ENCODE results near the gene KRTAP9-3.
"Not testable (repeated sequence)": the region's sequence is repeated elsewhere in the genome, so short reads cannot be mapped to it uniquely, and the experiment has no call there.

Gene KRTAP9-3

DNA sequence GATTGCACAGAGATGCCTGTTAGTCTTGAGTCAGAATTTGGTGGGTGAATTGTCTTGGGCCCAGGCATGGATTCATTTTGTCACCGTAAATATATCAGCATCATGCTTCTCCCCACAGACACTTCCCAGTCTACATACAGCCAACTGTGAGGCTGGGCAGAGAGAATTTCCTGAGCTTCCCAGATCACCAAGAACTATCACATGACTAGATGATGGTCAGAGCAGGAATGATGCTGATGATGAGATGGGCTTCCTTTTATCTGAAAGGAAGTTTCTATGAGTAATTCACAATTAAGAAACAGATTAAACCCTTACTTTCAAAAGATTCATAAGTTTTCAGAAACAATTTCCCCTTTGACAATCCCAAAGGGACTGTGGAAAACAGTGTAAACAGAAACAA lies 22.6 kb downstream of the KRTAP9-3 start:
- Histone ChIP-seq H3K4me1 (ENCODE audit: insufficient read depth, insufficient read length) (no peaks in the 10 kb centered on the region), H3K4me3 (ENCODE audit: insufficient read length, low read depth) (no peak overlapping the region), H3K36me3 (ENCODE audit: insufficient read depth, insufficient read length, low read length) (no peaks in the 10 kb centered on the region), H3K9me3 (ENCODE audit: insufficient read depth, low read length) (no peaks in the 10 kb centered on the region), H3K9ac (ENCODE audit: insufficient read length, low read depth) (no peak overlapping the region), H3K27me3 (ENCODE audit: insufficient read depth, insufficient read length) (peaks cover 5% of the 10 kb centered on the region)
- TF ChIP-seq SUZ12 (IDR thresholded peaks at IDR 0.05; ENCODE audit: extremely low read depth, insufficient read depth, insufficient read length) (no peak), YY1 (IDR thresholded peaks at IDR 0.05; ENCODE audit: insufficient read depth, insufficient read length) (no peak), ZNF274 (IDR thresholded peaks at IDR 0.05; ENCODE audit: low read depth, low read length) (no peak)
- no peak for DNase-seq (ENCODE audit: low read depth, low spot score)

DNA sequence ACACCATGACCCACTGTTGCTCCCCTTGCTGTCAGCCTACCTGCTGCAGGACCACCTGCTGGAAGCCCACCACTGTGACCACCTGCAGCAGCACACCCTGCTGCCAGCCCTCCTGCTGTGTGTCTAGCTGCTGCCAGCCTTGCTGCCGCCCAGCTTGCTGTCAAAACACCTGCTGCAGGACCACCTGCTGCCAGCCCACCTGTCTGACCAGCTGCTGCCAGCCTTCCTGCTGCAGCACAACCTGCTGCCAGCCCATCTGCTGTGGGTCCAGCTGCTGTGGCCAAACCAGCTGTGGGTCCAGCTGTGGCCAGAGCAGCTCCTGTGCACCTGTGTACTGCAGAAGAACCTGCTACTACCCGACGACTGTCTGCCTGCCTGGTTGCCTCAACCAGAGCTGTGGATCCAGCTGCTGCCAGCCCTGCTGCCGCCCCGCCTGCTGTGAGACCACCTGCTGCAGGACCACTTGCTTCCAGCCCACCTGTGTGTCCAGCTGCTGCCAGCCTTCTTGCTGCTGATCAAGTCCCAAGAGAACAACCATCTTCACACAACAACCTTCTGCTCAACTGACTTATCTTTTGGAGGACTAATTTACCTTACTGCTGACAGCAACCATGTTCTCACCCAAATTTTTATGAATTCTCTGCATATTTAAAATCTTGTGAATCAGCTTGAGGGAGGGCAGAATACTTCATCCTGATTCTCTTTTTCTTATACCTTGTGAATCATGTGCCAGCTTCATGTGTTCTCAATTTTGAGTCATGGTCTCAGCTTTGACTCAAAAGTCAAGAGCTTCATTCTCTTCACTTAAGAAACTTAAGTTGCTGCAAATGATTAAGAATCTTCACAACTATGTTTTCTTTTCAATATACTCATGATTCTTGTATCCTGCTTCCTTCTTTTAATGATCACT lies 23.4 kb downstream of the KRTAP9-3 start, which contains the start of gene KRTAP9-9:
Gene KRTAP9-9, plus strand, starts transcription at position 4 of the 910 bp plus-strand sequence.
- not testable (repeated sequence) for H3K4me1 ChIP-seq (ENCODE audit: insufficient read depth, insufficient read length); DNase-seq (ENCODE audit: low read depth, low spot score); H3K4me3 ChIP-seq (ENCODE audit: insufficient read length, low read depth)

DNA sequence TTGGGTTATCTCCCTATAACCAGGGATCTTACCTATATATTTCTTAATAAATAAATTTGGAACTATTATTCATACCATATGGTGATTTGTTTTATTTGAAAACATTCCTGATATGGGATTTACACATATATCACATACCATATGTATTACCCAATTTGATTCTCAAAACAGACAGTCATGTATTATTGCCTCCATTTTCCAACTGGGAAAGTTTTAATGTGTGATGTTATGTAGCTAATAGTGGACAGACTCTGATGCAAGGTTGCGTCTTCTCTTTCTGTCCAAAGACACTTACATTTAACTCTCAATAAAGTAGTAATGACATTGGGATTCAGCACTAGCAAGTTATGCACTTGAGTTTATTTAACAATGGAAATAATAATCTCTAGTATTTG lies 24.0 kb downstream of the KRTAP9-3 start:
- Histone ChIP-seq H3K9ac (ENCODE audit: insufficient read length, low read depth) (no peak overlapping the region), H3K4me1 (ENCODE audit: insufficient read depth, insufficient read length) (no peaks in the 10 kb centered on the region), H3K4me3 (ENCODE audit: insufficient read length, low read depth) (no peak overlapping the region), H3K27me3 (ENCODE audit: insufficient read depth, insufficient read length) (peaks cover 5% of the 10 kb centered on the region), H3K9me3 (ENCODE audit: insufficient read depth, low read length) (no peaks in the 10 kb centered on the region), H3K36me3 (ENCODE audit: insufficient read depth, insufficient read length, low read length) (no peaks in the 10 kb centered on the region)
- DNase-seq (ENCODE audit: low read depth, low spot score): no peak
- no peak for TF ChIP-seq ZNF274 (IDR thresholded peaks at IDR 0.05; ENCODE audit: low read depth, low read length)
- no peak for TF ChIP-seq SUZ12 (IDR thresholded peaks at IDR 0.05; ENCODE audit: extremely low read depth, insufficient read depth, insufficient read length)
- no peak for TF ChIP-seq YY1 (IDR thresholded peaks at IDR 0.05; ENCODE audit: insufficient read depth, insufficient read length)

More for the DNA sequence above, 23.4 kb downstream of the KRTAP9-3 start, which contains the start of gene KRTAP9-9:
- not testable (repeated sequence) for H3K9me3 ChIP-seq (ENCODE audit: insufficient read depth, low read length); H3K9ac ChIP-seq (ENCODE audit: insufficient read length, low read depth); H3K36me3 ChIP-seq (ENCODE audit: insufficient read depth, insufficient read length, low read length); H3K27me3 ChIP-seq (ENCODE audit: insufficient read depth, insufficient read length)

DNA sequence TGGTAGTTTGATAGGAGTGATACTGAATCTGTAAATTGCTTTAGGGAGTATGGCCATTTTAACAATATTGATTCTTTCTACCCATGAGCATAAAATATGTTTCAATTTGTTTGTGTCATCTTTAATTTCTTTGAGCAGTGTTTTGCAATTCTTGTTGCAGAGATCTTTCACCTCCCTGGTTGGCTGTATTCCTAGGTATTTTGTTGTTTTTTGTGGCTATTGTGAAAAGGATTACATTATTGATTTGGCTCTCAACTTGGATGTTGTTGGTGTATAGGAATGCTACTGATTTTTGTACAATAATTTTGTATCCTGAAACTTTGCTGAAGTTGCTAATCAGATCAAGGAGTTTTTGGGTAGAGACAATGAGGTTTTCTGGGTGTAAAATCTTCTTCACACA lies 26.2 kb downstream of the KRTAP9-3 start:
- DNase-seq (ENCODE audit: low read depth, low spot score): no peak
- Histone ChIP-seq H3K9me3 (ENCODE audit: insufficient read depth, low read length) (no peaks in the 10 kb centered on the region), H3K36me3 (ENCODE audit: insufficient read depth, insufficient read length, low read length) (no peaks in the 10 kb centered on the region), H3K4me3 (ENCODE audit: insufficient read length, low read depth) (no peak overlapping the region), H3K4me1 (ENCODE audit: insufficient read depth, insufficient read length) (no peaks in the 10 kb centered on the region), H3K27me3 (ENCODE audit: insufficient read depth, insufficient read length) (peaks cover 2% of the 10 kb centered on the region), H3K9ac (ENCODE audit: insufficient read length, low read depth) (no peak overlapping the region)
- TF ChIP-seq SUZ12 (IDR thresholded peaks at IDR 0.05; ENCODE audit: extremely low read depth, insufficient read depth, insufficient read length): no peak

DNA sequence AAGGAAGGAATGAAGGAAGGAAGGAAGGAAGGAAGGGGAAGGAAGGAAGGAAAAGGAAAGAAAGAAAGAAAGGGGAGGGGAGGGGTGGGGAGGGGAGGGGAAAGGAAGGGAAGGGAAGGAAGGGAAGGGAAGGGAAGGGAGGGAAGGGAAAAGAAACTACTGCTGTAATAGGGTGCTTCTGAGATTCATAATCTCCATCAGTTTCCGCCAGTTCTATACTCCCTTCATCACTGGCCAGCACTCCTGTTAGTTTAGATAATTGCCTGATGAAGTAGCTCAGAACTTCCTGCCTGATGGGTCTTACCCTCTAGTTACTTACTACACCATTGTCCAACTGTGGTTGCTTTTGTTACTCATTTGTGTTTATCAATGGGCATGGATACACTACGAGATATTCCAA lies 31.0 kb downstream of the KRTAP9-3 start:
- peaks cover 6% of the 10 kb centered on the region for H3K27me3 ChIP-seq (ENCODE audit: insufficient read depth, insufficient read length)
- H3K4me1 ChIP-seq (ENCODE audit: insufficient read depth, insufficient read length): no peaks in the 10 kb centered on the region
- H3K9ac ChIP-seq (ENCODE audit: insufficient read length, low read depth): no peak overlapping the region
- DNase-seq (ENCODE audit: low read depth, low spot score): no peak
- no peaks in the 10 kb centered on the region for H3K36me3 ChIP-seq (ENCODE audit: insufficient read depth, insufficient read length, low read length)
- H3K4me3 ChIP-seq (ENCODE audit: insufficient read length, low read depth): no peak overlapping the region
- no peaks in the 10 kb centered on the region for H3K9me3 ChIP-seq (ENCODE audit: insufficient read depth, low read length)
- no peak for TF ChIP-seq SUZ12 (IDR thresholded peaks at IDR 0.05; ENCODE audit: extremely low read depth, insufficient read depth, insufficient read length)
- no peak for TF ChIP-seq YY1 (IDR thresholded peaks at IDR 0.05; ENCODE audit: insufficient read depth, insufficient read length)
- TF ChIP-seq ZNF274 (IDR thresholded peaks at IDR 0.05; ENCODE audit: low read depth, low read length): no peak

DNA sequence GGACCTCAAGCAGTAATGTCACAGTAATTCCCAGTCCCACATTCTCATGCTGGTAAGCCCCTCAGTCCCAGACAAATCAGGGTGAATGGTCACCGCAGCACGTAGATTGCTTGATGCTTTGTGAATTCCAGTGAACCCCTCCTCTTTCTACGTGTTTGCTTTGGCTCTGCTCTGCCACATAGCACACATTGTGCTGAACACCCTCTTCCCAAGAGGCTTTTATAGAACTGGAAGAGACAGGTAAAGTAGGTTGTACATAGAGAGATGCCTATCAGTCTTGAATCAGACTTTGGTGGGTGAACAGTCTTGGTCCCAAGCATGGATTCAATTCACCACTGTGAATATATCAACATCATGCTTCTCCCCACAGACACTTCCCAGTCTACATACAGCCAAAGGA lies 32.4 kb downstream of the KRTAP9-3 start:
- Histone ChIP-seq H3K36me3 (ENCODE audit: insufficient read depth, insufficient read length, low read length) (no peaks in the 10 kb centered on the region), H3K9me3 (ENCODE audit: insufficient read depth, low read length) (no peaks in the 10 kb centered on the region), H3K9ac (ENCODE audit: insufficient read length, low read depth) (no peak overlapping the region), H3K27me3 (ENCODE audit: insufficient read depth, insufficient read length) (peaks cover 6% of the 10 kb centered on the region), H3K4me3 (ENCODE audit: insufficient read length, low read depth) (no peak overlapping the region), H3K4me1 (ENCODE audit: insufficient read depth, insufficient read length) (no peaks in the 10 kb centered on the region)
- no peak for TF ChIP-seq SUZ12 (IDR thresholded peaks at IDR 0.05; ENCODE audit: extremely low read depth, insufficient read depth, insufficient read length)
- no peak for DNase-seq (ENCODE audit: low read depth, low spot score)

DNA sequence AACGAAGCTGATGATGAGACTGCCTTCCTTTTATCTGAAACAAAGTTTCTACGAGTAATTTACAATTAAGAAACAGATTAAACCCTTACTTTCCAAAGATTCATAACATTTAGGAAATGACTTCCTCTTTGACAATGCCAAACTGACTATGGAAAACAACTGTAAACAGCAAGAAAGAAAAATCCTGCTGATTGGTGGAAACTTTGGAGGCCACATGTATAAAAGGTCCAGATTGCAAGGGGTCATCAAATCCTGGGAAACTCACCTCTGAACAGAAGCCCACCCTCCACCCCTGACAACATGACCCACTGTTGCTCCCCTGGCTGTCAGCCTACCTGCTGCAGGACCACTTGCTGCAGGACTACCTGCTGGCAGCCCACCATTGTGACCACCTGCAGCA lies 32.8 kb downstream of the KRTAP9-3 start, which contains the start of gene KRTAP9-6:
Gene KRTAP9-6, plus strand, starts transcription at position 301 of the 400 bp plus-strand sequence. Its CDS starts 0 bp downstream, at position 301.
- Histone ChIP-seq H3K36me3 (ENCODE audit: insufficient read depth, insufficient read length, low read length) (no peaks in the 10 kb centered on the region), H3K27me3 (ENCODE audit: insufficient read depth, insufficient read length) (peaks cover 6% of the 10 kb centered on the region), H3K9me3 (ENCODE audit: insufficient read depth, low read length) (no peaks in the 10 kb centered on the region), H3K4me1 (ENCODE audit: insufficient read depth, insufficient read length) (no peaks in the 10 kb centered on the region), H3K9ac (ENCODE audit: insufficient read length, low read depth) (no peak within 1 kb of the TSS), H3K4me3 (ENCODE audit: insufficient read length, low read depth) (no peak within 1 kb of the TSS)
- TF ChIP-seq YY1 (IDR thresholded peaks at IDR 0.05; ENCODE audit: insufficient read depth, insufficient read length) (no peak), SUZ12 (IDR thresholded peaks at IDR 0.05; ENCODE audit: extremely low read depth, insufficient read depth, insufficient read length) (no peak), ZNF274 (IDR thresholded peaks at IDR 0.05; ENCODE audit: low read depth, low read length) (no peak)
- no peak for DNase-seq (ENCODE audit: low read depth, low spot score)

Measured in NT2/D1 (cell line).